KMS-11 (cell line): ENCODE data around the gene SCUBE1.

Experiments used
- H2AFZ ChIP-seq: fragments of 200-600 bp; sonication (generic); 2 replicates; pipeline ENCODE4 v1.6.1; 2016; ENCODE audit warnings: antibody characterized with exemption, mixed run types, low read depth
- H3K27ac ChIP-seq: fragments of 200-600 bp; sonication (generic); 2 replicates; pipeline ENCODE4 v1.6.1; 2016; ENCODE audit warnings: mild to moderate bottlenecking, mixed run types
- H3K27me3 ChIP-seq: fragments of 200-600 bp; sonication (generic); 2 replicates; pipeline ENCODE4 v1.6.1; 2017; ENCODE audit warnings: mild to moderate bottlenecking, low read depth, mixed run types, moderate library complexity; ENCODE audit not compliant: insufficient read depth
- H3K36me3 ChIP-seq: fragments of 200-600 bp; sonication (generic); 2 replicates; pipeline ENCODE4 v1.6.1; 2017; ENCODE audit warnings: mild to moderate bottlenecking, mixed run types; ENCODE audit not compliant: insufficient read depth
- H3K4me1 ChIP-seq: fragments of 200-600 bp; sonication (generic); 2 replicates; pipeline ENCODE4 v1.6.1; 2016; ENCODE audit warnings: mild to moderate bottlenecking, low read depth, mixed run types; ENCODE audit not compliant: poor library complexity, severe bottlenecking
- H3K4me2 ChIP-seq: fragments of 200-600 bp; sonication (generic); 2 replicates; pipeline ENCODE4 v1.7.0; 2016; ENCODE audit warnings: mild to moderate bottlenecking, mixed run types
- H3K4me3 ChIP-seq: fragments of 200-600 bp; sonication (generic); IDR thresholded peaks from 2 replicates; pipeline ENCODE4 v1.6.1; 2017; ENCODE audit warnings: low read depth, low read length, mixed read lengths; ENCODE audit not compliant: insufficient read depth
- H3K79me2 ChIP-seq: fragments of 200-600 bp; sonication (generic); 2 replicates; pipeline ENCODE4 v1.6.1; 2016; ENCODE audit warnings: low read depth, mixed run types; ENCODE audit not compliant: insufficient read depth
- H3K9ac ChIP-seq: fragments of 200-600 bp; sonication (generic); 2 replicates; pipeline ENCODE4 v1.6.1; 2016; ENCODE audit warnings: mild to moderate bottlenecking, mixed run types
- H4K20me1 ChIP-seq: fragments of 200-600 bp; sonication (generic); 2 replicates; pipeline ENCODE4 v1.6.1; 2016; ENCODE audit warnings: mild to moderate bottlenecking, mixed run types; ENCODE audit not compliant: insufficient read depth
- TF ChIP-seq, protein P1 (sequence below): fragments of 200-600 bp; sonication (generic); conservative IDR thresholded peaks from 2 replicates; pipeline ENCODE4 v1.6.1; 2017; ENCODE audit warnings: low read depth, mild to moderate bottlenecking, antibody characterized with exemption, low read length, moderate library complexity, mixed read lengths

Gene SCUBE1

GRCh38 chr22:43212434-43212952 lies 130.7 kb downstream of the SCUBE1 start:
- Histone ChIP-seq H3K27ac (no peak overlapping the region), H2AFZ (no peak overlapping the region), H3K9ac (no peak overlapping the region), H4K20me1 (no peaks in the 10 kb centered on the region), H3K79me2 (no peaks in the 10 kb centered on the region), H3K27me3 (peaks cover 80% of the 10 kb centered on the region), H3K4me1 (no peaks in the 10 kb centered on the region), H3K4me3 (no peak overlapping the region), H3K36me3 (no peaks in the 10 kb centered on the region), H3K4me2 (no peak overlapping the region)
- TF ChIP-seq, protein P1, sequence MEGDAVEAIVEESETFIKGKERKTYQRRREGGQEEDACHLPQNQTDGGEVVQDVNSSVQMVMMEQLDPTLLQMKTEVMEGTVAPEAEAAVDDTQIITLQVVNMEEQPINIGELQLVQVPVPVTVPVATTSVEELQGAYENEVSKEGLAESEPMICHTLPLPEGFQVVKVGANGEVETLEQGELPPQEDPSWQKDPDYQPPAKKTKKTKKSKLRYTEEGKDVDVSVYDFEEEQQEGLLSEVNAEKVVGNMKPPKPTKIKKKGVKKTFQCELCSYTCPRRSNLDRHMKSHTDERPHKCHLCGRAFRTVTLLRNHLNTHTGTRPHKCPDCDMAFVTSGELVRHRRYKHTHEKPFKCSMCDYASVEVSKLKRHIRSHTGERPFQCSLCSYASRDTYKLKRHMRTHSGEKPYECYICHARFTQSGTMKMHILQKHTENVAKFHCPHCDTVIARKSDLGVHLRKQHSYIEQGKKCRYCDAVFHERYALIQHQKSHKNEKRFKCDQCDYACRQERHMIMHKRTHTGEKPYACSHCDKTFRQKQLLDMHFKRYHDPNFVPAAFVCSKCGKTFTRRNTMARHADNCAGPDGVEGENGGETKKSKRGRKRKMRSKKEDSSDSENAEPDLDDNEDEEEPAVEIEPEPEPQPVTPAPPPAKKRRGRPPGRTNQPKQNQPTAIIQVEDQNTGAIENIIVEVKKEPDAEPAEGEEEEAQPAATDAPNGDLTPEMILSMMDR = no peak

- H3K27ac ChIP-seq = no peak overlapping the region
- H3K79me2 ChIP-seq = no peaks in the 10 kb centered on the region
- no peak overlapping the region for H3K4me3 ChIP-seq
- TF ChIP-seq, protein P1 = no peak
- H3K36me3 ChIP-seq = no peaks in the 10 kb centered on the region
- H4K20me1 ChIP-seq = no peaks in the 10 kb centered on the region
- H2AFZ ChIP-seq = no peak overlapping the region
- no peak overlapping the region for H3K4me2 ChIP-seq
- H3K4me1 ChIP-seq = no peaks in the 10 kb centered on the region
- peaks cover 80% of the 10 kb centered on the region for H3K27me3 ChIP-seq
- H3K9ac ChIP-seq = no peak overlapping the region
Measured at GRCh38 chr22:43211941-43212433, 131.2 kb downstream of the SCUBE1 start.

DNA sequence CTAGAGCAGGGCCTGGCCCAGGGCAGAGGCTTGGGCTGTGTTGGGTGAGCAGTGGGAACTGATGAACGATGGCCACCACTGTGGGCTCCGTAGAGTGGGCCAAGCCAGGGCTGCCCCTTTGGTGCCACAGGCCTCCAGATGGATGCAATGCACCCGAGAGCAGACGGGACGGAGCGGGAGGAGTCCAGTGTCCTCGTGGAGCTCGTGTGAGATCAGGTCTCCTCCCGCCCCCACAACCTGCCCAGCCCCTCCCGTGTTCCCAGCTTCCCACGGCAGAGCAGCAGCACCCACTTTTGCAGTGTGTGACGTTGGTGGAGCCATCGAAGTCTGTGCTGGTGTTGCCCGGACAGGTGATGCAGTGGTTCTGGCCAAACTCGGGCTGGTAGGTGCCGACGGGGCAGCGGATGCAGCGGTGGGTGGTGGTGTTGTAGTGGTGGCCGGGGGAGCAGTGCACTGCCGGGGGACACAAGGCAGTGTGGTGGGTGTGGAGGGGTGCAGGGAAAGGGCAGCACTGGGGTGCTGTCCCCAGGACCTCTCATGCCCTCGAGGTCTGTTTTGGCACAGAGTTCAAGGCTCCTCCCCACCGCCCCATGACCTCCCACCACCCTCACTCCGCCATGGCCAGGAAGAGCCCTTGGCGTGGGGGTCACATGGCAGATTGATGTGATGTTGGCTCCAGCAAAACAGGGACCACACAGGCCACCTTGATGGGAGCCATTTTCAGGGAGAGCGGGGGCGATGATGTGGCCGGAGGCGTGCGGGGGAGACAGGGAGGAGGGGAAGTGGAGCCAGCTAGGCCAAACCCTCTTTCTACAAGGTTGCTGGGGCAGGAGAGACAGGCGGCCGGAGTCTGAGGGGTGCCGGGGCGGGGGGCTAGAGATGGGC lies 132.3 kb downstream of the SCUBE1 start:
- Histone ChIP-seq H3K9ac (no peak overlapping the region), H3K27ac (no peak overlapping the region), H3K4me3 (no peak overlapping the region), H2AFZ (no peak overlapping the region), H3K4me1 (no peaks in the 10 kb centered on the region), H3K27me3 (peaks cover 86% of the 10 kb centered on the region), H3K4me2 (no peak overlapping the region), H4K20me1 (no peaks in the 10 kb centered on the region), H3K36me3 (no peaks in the 10 kb centered on the region), H3K79me2 (no peaks in the 10 kb centered on the region)
- TF ChIP-seq, protein P1 = no peak

- Histone ChIP-seq H3K27me3 (peaks cover 79% of the 10 kb centered on the region), H3K36me3 (no peaks in the 10 kb centered on the region), H3K9ac (no peak overlapping the region), H3K79me2 (no peaks in the 10 kb centered on the region), H3K4me2 (no peak overlapping the region), H3K4me3 (no peak overlapping the region), H4K20me1 (no peaks in the 10 kb centered on the region), H3K4me1 (no peaks in the 10 kb centered on the region), H3K27ac (no peak overlapping the region), H2AFZ (no peak overlapping the region)
- TF ChIP-seq, protein P1 = no peak
Measured at GRCh38 chr22:43209971-43210370, 133.2 kb downstream of the SCUBE1 start.
